ENCODE data around the gene MGAT5.

MGAT5 gene

DNA sequence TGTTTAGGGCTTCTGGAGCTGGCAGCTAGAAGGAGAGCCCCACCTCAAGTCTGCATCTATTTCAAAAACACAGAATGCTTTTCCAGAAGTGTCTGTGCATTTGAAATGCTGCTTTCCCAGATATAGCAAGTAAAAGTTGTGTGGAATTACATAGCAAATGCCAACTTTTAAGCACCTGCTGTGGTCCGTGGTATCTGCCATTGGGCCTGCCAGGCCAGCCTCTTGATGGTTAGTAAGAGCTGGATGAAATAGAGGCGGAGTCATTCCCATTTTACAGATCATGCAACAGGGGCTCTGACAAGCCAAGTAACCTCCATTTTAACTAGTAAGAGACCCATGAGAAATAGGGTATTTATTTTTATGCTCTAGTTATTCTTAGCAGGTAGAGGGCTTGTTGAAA is 61.6 kb downstream of the MGAT5 start:
- no peak overlapping the region for H2AFZ ChIP-seq (ENCODE audit: low read length)
- no peak overlapping the region for H3K9ac ChIP-seq (ENCODE audit: low read depth, low read length, poor library complexity)
- no CpG with 5 or more reads among the region's 2 CpGs for WGBS, 2 donors (ENCODE audit: extremely low coverage in 2 of 2, insufficient read length in 2 of 2, insufficient replicate concordance in 1 of 2)
- H2BK12ac ChIP-seq (ENCODE audit: low read length) = no peak overlapping the region
- peaks cover 8 to 18% of the 10 kb centered on the region in 2 donors for H3K36me3 ChIP-seq (replicated peaks in 1 of 2; ENCODE audit: control insufficient read depth in 2 of 2, insufficient read depth in 2 of 2, low read length in 2 of 2)
- no peaks in the 10 kb centered on the region for H3K27me3 ChIP-seq (ENCODE audit: control insufficient read depth in 3 of 3, insufficient read depth in 3 of 3, low read depth in 1 of 3, low read length in 3 of 3)
- H4K8ac ChIP-seq (ENCODE audit: low read depth, low read length) = no peak overlapping the region
- no peak overlapping the region for H2BK5ac ChIP-seq (ENCODE audit: low read length)
- no peaks in the 10 kb centered on the region for H3K4me1 ChIP-seq (ENCODE audit: control insufficient read depth in 2 of 2, insufficient read depth in 1 of 2, low read depth in 1 of 2, low read length in 2 of 2)
- no peak overlapping the region for H3K14ac ChIP-seq (ENCODE audit: low read length)
- H2AK5ac ChIP-seq (ENCODE audit: low read depth, low read length) = no peak overlapping the region
- no peak overlapping the region for H3K18ac ChIP-seq (ENCODE audit: low read length)
- H3K79me1 ChIP-seq (ENCODE audit: low read depth, low read length) = no peaks in the 10 kb centered on the region
- no peak for DNase-seq (ENCODE audit: low spot score)
- H3K9me3 ChIP-seq (replicated peaks in 1 of 2; ENCODE audit: control insufficient read depth in 2 of 2, insufficient read depth in 1 of 2, low read depth in 1 of 2, low read length in 2 of 2) = no peaks in the 10 kb centered on the region
- no peak overlapping the region for H3K4ac ChIP-seq (ENCODE audit: low read length)
- H4K91ac ChIP-seq (ENCODE audit: low read depth, low read length, poor library complexity) = no peak overlapping the region
- no peak overlapping the region for H3K4me3 ChIP-seq (ENCODE audit: low read length in 2 of 2)
- no peak overlapping the region for H3K4me2 ChIP-seq (ENCODE audit: insufficient read depth, low read length, poor library complexity, severe bottlenecking)
- H2BK120ac ChIP-seq (ENCODE audit: low read depth, low read length) = no peak overlapping the region
- no peak overlapping the region for H2BK15ac ChIP-seq (ENCODE audit: low read length)
- no peak overlapping the region for H3K23ac ChIP-seq (ENCODE audit: low read depth, low read length, poor library complexity)
- H3K27ac ChIP-seq (replicated peaks; ENCODE audit: low read length) = no peak overlapping the region

- no peak overlapping the region for H2BK12ac ChIP-seq (ENCODE audit: low read length)
Measured at GRCh38 chr2:134319596-134320254, 65.9 kb downstream of the MGAT5 start.

DNA sequence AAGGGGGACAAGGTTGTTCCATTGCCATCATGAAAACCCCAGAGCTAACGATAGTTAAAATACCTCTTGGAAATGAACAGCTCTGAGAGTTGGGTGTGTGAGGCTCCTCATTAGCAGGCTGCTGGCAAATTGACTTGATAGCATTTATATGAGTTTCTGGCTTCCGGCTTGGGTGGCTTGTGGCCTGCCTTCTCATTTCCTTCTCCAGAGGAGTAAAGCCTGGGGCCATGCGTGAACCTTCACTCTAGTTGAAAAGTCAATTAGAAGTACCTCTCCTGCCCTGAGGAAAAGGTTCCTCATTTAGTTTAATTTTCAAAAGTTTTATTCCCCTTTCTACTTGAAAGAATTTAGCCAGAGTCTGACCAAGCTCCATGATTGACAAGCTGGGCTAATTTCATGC is 67.1 kb downstream of the MGAT5 start:
- H2AK5ac ChIP-seq (ENCODE audit: low read depth, low read length) = no peak overlapping the region
- no peak overlapping the region for H2BK5ac ChIP-seq (ENCODE audit: low read length)
- no peak overlapping the region for H3K9ac ChIP-seq (ENCODE audit: low read depth, low read length, poor library complexity)
- no peak overlapping the region for H3K18ac ChIP-seq (ENCODE audit: low read length)
- H4K8ac ChIP-seq (ENCODE audit: low read depth, low read length) = no peak overlapping the region
- no peak overlapping the region for H4K91ac ChIP-seq (ENCODE audit: low read depth, low read length, poor library complexity)
- H3K4me2 ChIP-seq (ENCODE audit: insufficient read depth, low read length, poor library complexity, severe bottlenecking) = no peak overlapping the region
- no peaks in the 10 kb centered on the region for H3K27me3 ChIP-seq (ENCODE audit: control insufficient read depth in 3 of 3, insufficient read depth in 3 of 3, low read depth in 1 of 3, low read length in 3 of 3)
- peaks cover 4 to 13% of the 10 kb centered on the region in 2 donors for H3K9me3 ChIP-seq (replicated peaks in 1 of 2; ENCODE audit: control insufficient read depth in 2 of 2, insufficient read depth in 1 of 2, low read depth in 1 of 2, low read length in 2 of 2)
- H3K4me3 ChIP-seq (ENCODE audit: low read length in 2 of 2) = no peak overlapping the region
- no peak overlapping the region for H2BK12ac ChIP-seq (ENCODE audit: low read length)
- no peak overlapping the region for H2BK120ac ChIP-seq (ENCODE audit: low read depth, low read length)
- no peaks in the 10 kb centered on the region for H3K79me1 ChIP-seq (ENCODE audit: low read depth, low read length)
- no peak overlapping the region for H3K23ac ChIP-seq (ENCODE audit: low read depth, low read length, poor library complexity)
- peaks cover 11 to 24% of the 10 kb centered on the region in 2 donors for H3K36me3 ChIP-seq (replicated peaks in 1 of 2; ENCODE audit: control insufficient read depth in 2 of 2, insufficient read depth in 2 of 2, low read length in 2 of 2)
- H3K4ac ChIP-seq (ENCODE audit: low read length) = no peak overlapping the region
- no peak overlapping the region for H3K27ac ChIP-seq (replicated peaks; ENCODE audit: low read length)
- H3K4me1 ChIP-seq (ENCODE audit: control insufficient read depth in 2 of 2, insufficient read depth in 1 of 2, low read depth in 1 of 2, low read length in 2 of 2) = no peaks in the 10 kb centered on the region
- H2AFZ ChIP-seq (ENCODE audit: low read length) = no peak overlapping the region
- no CpG with 5 or more reads among the region's 3 CpGs for WGBS, 2 donors (ENCODE audit: extremely low coverage in 2 of 2, insufficient read length in 2 of 2, insufficient replicate concordance in 1 of 2)
- DNase-seq (ENCODE audit: low spot score) = no peak
- no peak overlapping the region for H2BK15ac ChIP-seq (ENCODE audit: low read length)
- no peak overlapping the region for H3K14ac ChIP-seq (ENCODE audit: low read length)

More at GRCh38 chr2:134319596-134320254, 65.9 kb downstream of the MGAT5 start:
- Histone ChIP-seq H2AFZ (ENCODE audit: low read length) (no peak overlapping the region), H2BK5ac (ENCODE audit: low read length) (no peak overlapping the region), H3K4me1 (ENCODE audit: control insufficient read depth in 2 of 2, insufficient read depth in 1 of 2, low read depth in 1 of 2, low read length in 2 of 2) (no peaks in the 10 kb centered on the region), H3K9me3 (replicated peaks in 1 of 2; ENCODE audit: control insufficient read depth in 2 of 2, insufficient read depth in 1 of 2, low read depth in 1 of 2, low read length in 2 of 2) (peaks cover 4 to 13% of the 10 kb centered on the region in 2 donors), H3K36me3 (replicated peaks in 1 of 2; ENCODE audit: control insufficient read depth in 2 of 2, insufficient read depth in 2 of 2, low read length in 2 of 2) (peaks cover 11 to 24% of the 10 kb centered on the region in 2 donors), H2AK5ac (ENCODE audit: low read depth, low read length) (no peak overlapping the region), H3K14ac (ENCODE audit: low read length) (no peak overlapping the region), H3K79me1 (ENCODE audit: low read depth, low read length) (no peaks in the 10 kb centered on the region), H3K4me2 (ENCODE audit: insufficient read depth, low read length, poor library complexity, severe bottlenecking) (no peak overlapping the region), H3K23ac (ENCODE audit: low read depth, low read length, poor library complexity) (no peak overlapping the region), H4K91ac (ENCODE audit: low read depth, low read length, poor library complexity) (no peak overlapping the region), H2BK15ac (ENCODE audit: low read length) (no peak overlapping the region), H3K27me3 (ENCODE audit: control insufficient read depth in 3 of 3, insufficient read depth in 3 of 3, low read depth in 1 of 3, low read length in 3 of 3) (no peaks in the 10 kb centered on the region), H3K18ac (ENCODE audit: low read length) (no peak overlapping the region), H3K4me3 (ENCODE audit: low read length in 2 of 2) (no peak overlapping the region), H3K4ac (ENCODE audit: low read length) (no peak overlapping the region), H4K8ac (ENCODE audit: low read depth, low read length) (no peak overlapping the region), H3K27ac (replicated peaks; ENCODE audit: low read length) (no peak overlapping the region), H3K9ac (ENCODE audit: low read depth, low read length, poor library complexity) (no peak overlapping the region), H2BK120ac (ENCODE audit: low read depth, low read length) (no peak overlapping the region)
- no peak for DNase-seq (ENCODE audit: low spot score)
- no CpG with 5 or more reads among the region's 2 CpGs for WGBS, 2 donors (ENCODE audit: extremely low coverage in 2 of 2, insufficient read length in 2 of 2, insufficient replicate concordance in 1 of 2)

DNA sequence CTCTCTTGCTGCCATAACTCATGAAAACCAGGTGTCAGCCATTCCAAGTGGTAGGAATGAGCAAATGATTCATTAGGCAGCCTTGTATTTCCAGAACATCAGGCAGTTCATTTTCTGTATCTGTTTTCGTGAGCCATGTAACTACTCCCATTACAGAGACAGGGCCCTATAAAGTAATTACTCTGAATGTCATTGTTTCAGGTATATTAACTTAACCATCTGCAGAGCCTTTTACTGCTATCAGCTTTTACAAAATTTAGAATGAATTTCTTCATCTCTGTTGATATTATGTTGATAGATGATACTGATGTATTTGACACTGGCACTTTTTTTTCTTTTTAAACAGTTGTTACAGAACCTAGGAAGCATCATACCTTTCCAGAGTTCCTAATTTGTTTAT is 69.9 kb downstream of the MGAT5 start:
- Histone ChIP-seq H3K27me3 (ENCODE audit: control insufficient read depth in 3 of 3, insufficient read depth in 3 of 3, low read depth in 1 of 3, low read length in 3 of 3) (no peaks in the 10 kb centered on the region), H3K9ac (ENCODE audit: low read depth, low read length, poor library complexity) (no peak overlapping the region), H2AK5ac (ENCODE audit: low read depth, low read length) (no peak overlapping the region), H4K91ac (ENCODE audit: low read depth, low read length, poor library complexity) (no peak overlapping the region), H3K4me3 (ENCODE audit: low read length in 2 of 2) (no peak overlapping the region), H3K4ac (ENCODE audit: low read length) (no peak overlapping the region), H3K14ac (ENCODE audit: low read length) (no peak overlapping the region), H3K9me3 (replicated peaks in 1 of 2; ENCODE audit: control insufficient read depth in 2 of 2, insufficient read depth in 1 of 2, low read depth in 1 of 2, low read length in 2 of 2) (peaks cover 4 to 13% of the 10 kb centered on the region in 2 donors), H2AFZ (ENCODE audit: low read length) (no peak overlapping the region), H2BK15ac (ENCODE audit: low read length) (no peak overlapping the region), H2BK120ac (ENCODE audit: low read depth, low read length) (no peak overlapping the region), H2BK12ac (ENCODE audit: low read length) (no peak overlapping the region), H3K4me1 (ENCODE audit: control insufficient read depth in 2 of 2, insufficient read depth in 1 of 2, low read depth in 1 of 2, low read length in 2 of 2) (no peaks in the 10 kb centered on the region), H3K4me2 (ENCODE audit: insufficient read depth, low read length, poor library complexity, severe bottlenecking) (no peak overlapping the region), H3K36me3 (replicated peaks in 1 of 2; ENCODE audit: control insufficient read depth in 2 of 2, insufficient read depth in 2 of 2, low read length in 2 of 2) (peaks cover 3 to 16% of the 10 kb centered on the region in 2 donors), H3K79me1 (ENCODE audit: low read depth, low read length) (no peaks in the 10 kb centered on the region), H4K8ac (ENCODE audit: low read depth, low read length) (no peak overlapping the region), H2BK5ac (ENCODE audit: low read length) (no peak overlapping the region), H3K27ac (replicated peaks; ENCODE audit: low read length) (no peak overlapping the region), H3K23ac (ENCODE audit: low read depth, low read length, poor library complexity) (no peak overlapping the region), H3K18ac (ENCODE audit: low read length) (no peak overlapping the region)
- no peak for DNase-seq (ENCODE audit: low spot score)
- WGBS, 2 donors (ENCODE audit: extremely low coverage in 2 of 2, insufficient read length in 2 of 2, insufficient replicate concordance in 1 of 2) = no CpG with 5 or more reads among the region's 1 CpG
